Fibroblast of peridontal ligament (primary cell): Measurements from ENCODE around the gene PSAT1.

Experiments used
- DNase-seq: peaks from one replicate; pipeline ENCODE4 v3.0.0-alpha.2; 2010; ENCODE audit errors: extremely low read depth

Gene PSAT1

DNA sequence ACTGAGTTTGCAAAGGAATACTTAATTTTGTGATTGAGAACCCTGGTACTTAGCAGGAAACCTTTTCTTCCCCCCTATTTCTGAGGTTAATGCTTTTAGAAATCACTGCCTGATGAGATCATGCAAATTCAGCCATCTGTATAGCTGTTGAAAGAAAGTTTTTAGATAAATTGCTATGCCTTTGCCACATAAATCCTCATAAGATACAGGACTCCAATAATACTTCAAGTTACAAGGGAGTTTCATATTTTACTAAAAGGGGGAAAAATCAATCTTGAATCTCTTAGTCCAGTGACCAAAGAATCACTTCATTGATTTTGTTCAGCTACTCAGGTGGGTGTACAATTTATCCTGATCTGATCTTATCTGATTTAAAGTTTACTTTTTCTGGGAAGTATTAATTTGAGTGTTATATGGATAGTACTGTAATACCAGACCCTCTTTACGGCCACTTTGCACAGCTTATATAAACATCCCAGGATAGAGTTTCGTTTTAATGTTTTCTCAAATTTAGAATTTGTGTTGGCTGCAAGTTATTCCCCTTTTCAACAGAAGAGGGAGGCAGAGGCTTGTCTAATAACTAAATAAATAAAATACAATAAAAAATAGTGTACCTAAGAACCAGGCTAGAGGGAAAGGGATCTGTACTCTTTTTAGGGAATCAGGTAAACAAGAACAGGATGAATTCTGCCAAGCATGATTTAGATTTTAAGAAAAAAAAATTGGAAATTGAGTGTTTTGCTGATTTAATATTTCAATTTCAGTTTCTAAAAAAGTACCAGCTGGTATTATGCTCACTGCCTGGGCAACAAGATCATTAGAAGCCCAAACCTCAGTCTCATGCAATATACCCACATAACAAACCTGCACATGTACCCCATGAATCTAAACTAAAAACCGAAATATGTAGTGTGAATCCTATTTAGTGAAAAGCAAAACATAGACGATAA, 69.1 kb downstream of the PSAT1 start:
- DNase-seq, result peak; percentile 56

DNA sequence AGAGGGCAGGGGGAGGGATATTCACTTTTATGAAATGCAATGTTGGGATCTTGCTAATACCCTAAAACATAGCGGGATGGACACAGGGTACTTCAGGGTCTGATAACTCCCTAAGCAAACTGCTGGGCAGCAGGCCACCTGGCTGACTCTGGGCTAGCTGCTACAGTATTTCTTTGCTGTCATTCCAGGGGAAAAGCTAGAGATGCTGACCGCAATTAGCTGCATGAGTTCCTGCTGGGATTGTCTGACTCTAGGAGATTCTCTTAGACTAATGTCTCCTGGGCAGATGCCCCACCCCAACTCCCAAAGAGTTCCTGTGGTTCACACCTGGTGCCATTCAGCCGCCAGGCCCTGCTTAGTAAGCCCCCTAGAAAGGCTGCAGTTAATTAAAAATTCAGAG, 69.9 kb downstream of the PSAT1 start:
- DNase-seq, result no peak

DNA sequence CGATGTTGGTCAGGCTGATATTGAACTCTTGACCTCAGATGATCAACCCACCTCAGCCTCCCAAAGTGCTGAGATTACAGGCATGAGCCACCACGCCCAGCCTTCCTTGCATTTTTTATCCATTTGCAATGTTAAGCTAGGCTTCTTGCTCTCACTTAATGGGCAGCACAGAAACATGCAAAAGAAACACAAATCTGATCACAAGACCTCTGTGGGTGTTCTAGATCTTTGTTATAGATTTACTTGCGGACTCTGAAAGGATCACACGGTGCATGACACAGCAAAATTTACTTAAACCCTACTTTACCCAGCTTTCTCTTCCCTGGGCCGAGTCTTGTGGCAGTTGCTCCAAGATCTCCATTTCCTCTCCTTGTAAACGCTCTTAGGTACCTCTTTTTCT, 71.3 kb downstream of the PSAT1 start:
- no peak for DNase-seq

DNA sequence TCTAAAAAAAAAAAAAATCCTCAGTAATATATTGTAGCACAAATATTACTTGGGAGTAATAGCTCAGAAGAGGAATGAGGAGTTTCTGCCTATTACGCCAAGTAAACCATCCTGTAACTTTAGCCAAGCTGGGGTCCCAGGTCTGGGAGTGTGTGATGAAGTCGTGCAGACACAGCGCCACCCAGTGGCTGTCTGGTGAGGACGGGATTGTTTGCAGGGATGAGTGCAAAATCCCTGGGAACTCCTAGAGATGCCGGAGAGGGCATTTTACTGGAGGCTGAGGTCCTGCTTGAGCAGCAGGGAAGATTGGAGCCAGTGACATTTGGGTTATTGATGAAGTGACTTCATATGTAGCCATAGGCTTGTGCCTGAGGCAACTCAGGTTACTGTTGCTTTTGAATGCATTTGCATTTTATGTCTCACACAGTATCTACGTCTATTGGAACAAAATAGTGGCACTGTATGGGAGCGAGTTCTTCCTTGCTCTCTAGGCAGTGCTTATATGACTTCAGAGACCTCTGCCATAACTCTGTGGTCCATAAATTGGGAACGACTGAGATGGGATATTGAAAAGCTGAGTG, 72.8 kb downstream of the PSAT1 start:
- DNase-seq, result peak; percentile 71

DNA sequence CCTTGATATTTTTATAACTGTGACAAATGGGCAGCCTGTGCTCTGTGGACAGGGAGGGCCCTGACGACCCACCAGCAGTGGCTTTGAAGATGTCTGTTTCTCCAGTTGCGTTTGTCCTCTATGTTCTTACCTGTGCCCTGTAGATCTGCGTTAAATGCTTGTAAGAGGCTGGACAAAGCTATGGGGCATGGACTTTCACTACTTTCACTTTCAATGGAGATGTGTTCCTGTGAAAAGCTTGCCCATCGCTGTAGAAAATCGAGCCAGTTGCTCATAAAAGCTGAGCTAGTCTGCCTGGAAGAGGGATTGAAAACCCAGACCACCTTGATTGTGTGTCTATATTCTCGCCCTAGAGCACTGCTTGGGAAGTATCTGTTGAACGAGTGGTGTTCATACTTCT, 74.1 kb downstream of the PSAT1 start:
- DNase-seq, result no peak

DNA sequence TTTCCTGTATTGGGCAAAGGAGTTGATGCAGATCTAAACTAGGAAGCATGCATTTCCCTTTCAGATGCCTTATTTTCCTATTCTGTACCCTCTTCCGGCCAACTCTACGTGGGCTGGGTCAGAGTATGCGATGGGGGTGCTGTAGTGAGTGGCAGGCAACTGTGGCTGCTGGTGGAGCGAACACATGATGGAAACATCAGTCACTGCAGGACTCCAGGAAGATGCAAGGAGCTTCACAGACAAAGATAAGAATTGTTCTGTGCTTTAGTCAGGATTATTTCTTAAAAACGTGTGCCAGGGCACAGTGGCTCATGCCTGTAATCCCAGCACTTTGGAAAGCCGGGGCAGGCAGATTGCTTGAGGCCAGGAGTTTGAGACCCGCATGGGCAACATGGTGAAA, 75.1 kb downstream of the PSAT1 start:
- DNase-seq, result no peak
